ENCODE results near the gene INTS1. TPM values are rescaled to one million over a fixed set of nuclear protein-coding genes. Genes with fewer than 3 reads are reported as not detected.

INTS1 gene
- total and polyA plus RNA-seq, 2 donors (not counting 1 experiment from before 2014, with no cell fraction given): 128 to 160 TPM

DNA sequence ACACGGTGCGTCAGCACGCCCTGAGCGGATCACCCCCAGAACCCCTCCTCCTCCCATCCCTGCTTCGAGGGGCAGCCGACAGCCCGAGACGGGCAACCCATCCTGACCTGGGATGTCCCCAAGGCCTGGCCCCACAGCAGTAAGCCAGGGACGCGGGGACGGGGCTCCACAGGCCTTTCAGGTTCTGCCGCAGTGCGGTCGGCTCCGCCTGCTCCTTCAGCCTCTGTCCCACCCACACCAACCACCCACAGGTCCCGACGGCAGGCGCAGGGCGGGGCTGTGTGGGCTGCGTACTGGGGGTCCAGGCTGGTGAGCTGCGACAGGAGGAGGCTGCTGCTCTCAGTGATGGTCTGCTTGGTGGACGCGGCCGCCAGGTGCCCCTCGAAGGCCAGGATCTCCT is 16.7 kb downstream of the INTS1 start:
- peaks cover 0 to 87% of the 10 kb centered on the region in 2 experiments for H3K36me3 ChIP-seq (replicated peaks in 1 of 2; ENCODE audit: control extremely low read depth in 1 of 2, control insufficient read depth in 1 of 2, extremely low read depth in 1 of 2, insufficient read depth in 2 of 2, low read length in 1 of 2)

DNA sequence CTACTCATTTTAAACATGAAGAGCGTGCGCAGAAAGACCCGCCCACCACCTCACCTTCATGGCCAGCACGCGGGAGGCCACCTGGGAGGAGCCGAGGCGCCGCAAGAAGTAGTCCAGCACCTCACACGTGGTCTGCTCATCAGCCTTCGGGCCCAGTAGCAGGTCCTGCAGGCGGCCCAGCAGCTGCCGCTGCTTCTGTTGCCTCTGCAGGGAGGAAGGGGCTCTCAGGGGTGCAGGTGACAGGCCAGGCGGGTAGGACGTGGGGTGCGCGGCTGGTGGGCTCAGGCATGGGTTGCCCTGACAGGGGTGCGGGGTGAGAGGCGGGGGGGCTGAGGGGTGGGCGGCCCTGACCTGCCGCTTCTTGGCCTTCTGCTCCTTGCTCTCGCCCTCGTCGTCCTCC is 17.6 kb downstream of the INTS1 start:
- Histone ChIP-seq H3K79me2 (ENCODE audit: control insufficient read depth, insufficient read depth, low read length) (no peaks in the 10 kb centered on the region), H3K9ac (ENCODE audit: low read length) (no peak overlapping the region), H4K20me1 (ENCODE audit: control insufficient read depth, insufficient read depth, low read length, poor library complexity, severe bottlenecking) (peaks cover 6% of the 10 kb centered on the region), H3K4me2 (replicated peaks; ENCODE audit: low read depth, low read length, poor library complexity, severe bottlenecking) (no peak overlapping the region), H3K36me3 (replicated peaks in 1 of 2; ENCODE audit: control extremely low read depth in 1 of 2, control insufficient read depth in 1 of 2, extremely low read depth in 1 of 2, insufficient read depth in 2 of 2, low read length in 1 of 2) (peaks cover 0 to 87% of the 10 kb centered on the region in 2 experiments), H3K27ac (ENCODE audit: low read length in 2 of 2) (no peak overlapping the region), H3K9me3 (ENCODE audit: control extremely low read depth in 1 of 3, control insufficient read depth in 2 of 3, insufficient read depth in 1 of 3, low read length in 2 of 3) (no peaks in the 10 kb centered on the region), H2AFZ (ENCODE audit: insufficient read depth, low read depth, low read length, poor library complexity, severe bottlenecking) (no peak overlapping the region), H3K27me3 (replicated peaks in 1 of 4; ENCODE audit: control extremely low read depth in 1 of 4, control insufficient read depth in 3 of 4, insufficient read depth in 4 of 4, low read length in 3 of 4) (no peaks in the 10 kb centered on the region), H3K4me3 (ENCODE audit: control extremely low read depth in 1 of 5, extremely low read depth in 1 of 5, insufficient read depth in 1 of 5, low read depth in 2 of 5, low read length in 4 of 5) (no peak overlapping the region), H3K4me1 (ENCODE audit: control insufficient read depth in 2 of 2, insufficient read depth in 2 of 2, low read length in 2 of 2) (no peaks in the 10 kb centered on the region)
- no peaks in the 10 kb centered on the region for H3K4me1 Mint-ChIP-seq
- no peak overlapping the region for H3K27ac Mint-ChIP-seq
- CTCF ChIA-PET: no interaction called here
- POLR2A ChIA-PET: interaction anchor here (0.7 kb wide), 1 partner anchor 29 kb away, joined by 3 read pairs; no protein-coding TSS in a partner anchor
- 98% methylated on average over 23 of the region's 23 CpGs for WGBS (ENCODE audit: insufficient coverage)
- no peak overlapping the region for H3K4me3 Mint-ChIP-seq
- TF ChIP-seq, protein P1, sequence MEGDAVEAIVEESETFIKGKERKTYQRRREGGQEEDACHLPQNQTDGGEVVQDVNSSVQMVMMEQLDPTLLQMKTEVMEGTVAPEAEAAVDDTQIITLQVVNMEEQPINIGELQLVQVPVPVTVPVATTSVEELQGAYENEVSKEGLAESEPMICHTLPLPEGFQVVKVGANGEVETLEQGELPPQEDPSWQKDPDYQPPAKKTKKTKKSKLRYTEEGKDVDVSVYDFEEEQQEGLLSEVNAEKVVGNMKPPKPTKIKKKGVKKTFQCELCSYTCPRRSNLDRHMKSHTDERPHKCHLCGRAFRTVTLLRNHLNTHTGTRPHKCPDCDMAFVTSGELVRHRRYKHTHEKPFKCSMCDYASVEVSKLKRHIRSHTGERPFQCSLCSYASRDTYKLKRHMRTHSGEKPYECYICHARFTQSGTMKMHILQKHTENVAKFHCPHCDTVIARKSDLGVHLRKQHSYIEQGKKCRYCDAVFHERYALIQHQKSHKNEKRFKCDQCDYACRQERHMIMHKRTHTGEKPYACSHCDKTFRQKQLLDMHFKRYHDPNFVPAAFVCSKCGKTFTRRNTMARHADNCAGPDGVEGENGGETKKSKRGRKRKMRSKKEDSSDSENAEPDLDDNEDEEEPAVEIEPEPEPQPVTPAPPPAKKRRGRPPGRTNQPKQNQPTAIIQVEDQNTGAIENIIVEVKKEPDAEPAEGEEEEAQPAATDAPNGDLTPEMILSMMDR (IDR thresholded peaks at IDR 0.05): no peak
- TF ChIP-seq EZH2 (IDR thresholded peaks at IDR 0.05; ENCODE audit: borderline replicate concordance, insufficient read depth, low read depth, low read length, poor library complexity, severe bottlenecking): no peak
- DNase-seq (no peak), ATAC-seq (ENCODE audit: low read depth) (no peak)
- no peaks in the 10 kb centered on the region for H3K9me3 Mint-ChIP-seq (ENCODE audit: insufficient read depth)
- intact Hi-C loops (cut with micrococcal nuclease): no loop called here
- H3K27me3 Mint-ChIP-seq: no peaks in the 10 kb centered on the region

More for the DNA sequence above, 16.7 kb downstream of the INTS1 start:
- POLR2A ChIA-PET: no interaction called here
- whole genome bisulfite sequencing (ENCODE audit: insufficient coverage): 95% methylated on average over 25 of the region's 25 CpGs
- H3K9me3 ChIP-seq (ENCODE audit: control extremely low read depth in 1 of 3, control insufficient read depth in 2 of 3, insufficient read depth in 1 of 3, low read length in 2 of 3): no peaks in the 10 kb centered on the region
- TF ChIP-seq EZH2 (IDR thresholded peaks at IDR 0.05; ENCODE audit: borderline replicate concordance, insufficient read depth, low read depth, low read length, poor library complexity, severe bottlenecking): no peak
- H3K27ac Mint-ChIP-seq: no peak overlapping the region
- CTCF ChIA-PET: no interaction called here
- no peak for ATAC-seq (ENCODE audit: low read depth)
- no peak overlapping the region for H3K9ac ChIP-seq (ENCODE audit: low read length)
- H4K20me1 ChIP-seq (ENCODE audit: control insufficient read depth, insufficient read depth, low read length, poor library complexity, severe bottlenecking): peaks cover 6% of the 10 kb centered on the region
- no peaks in the 10 kb centered on the region for H3K9me3 Mint-ChIP-seq (ENCODE audit: insufficient read depth)
- H2AFZ ChIP-seq (ENCODE audit: insufficient read depth, low read depth, low read length, poor library complexity, severe bottlenecking): no peak overlapping the region
- H3K27me3 Mint-ChIP-seq: no peaks in the 10 kb centered on the region
- no peak overlapping the region for H3K4me3 ChIP-seq (ENCODE audit: control extremely low read depth in 1 of 5, extremely low read depth in 1 of 5, insufficient read depth in 1 of 5, low read depth in 2 of 5, low read length in 4 of 5)
- H3K4me3 Mint-ChIP-seq: no peak overlapping the region
- intact Hi-C loops (cut with micrococcal nuclease): no loop called here
- no peaks in the 10 kb centered on the region for H3K4me1 ChIP-seq (ENCODE audit: control insufficient read depth in 2 of 2, insufficient read depth in 2 of 2, low read length in 2 of 2)
- no peak for DNase-seq
- H3K4me1 Mint-ChIP-seq: no peaks in the 10 kb centered on the region
- H3K4me2 ChIP-seq (replicated peaks; ENCODE audit: low read depth, low read length, poor library complexity, severe bottlenecking): no peak overlapping the region
- no peaks in the 10 kb centered on the region for H3K79me2 ChIP-seq (ENCODE audit: control insufficient read depth, insufficient read depth, low read length)
- H3K27me3 ChIP-seq (replicated peaks in 1 of 4; ENCODE audit: control extremely low read depth in 1 of 4, control insufficient read depth in 3 of 4, insufficient read depth in 4 of 4, low read length in 3 of 4): no peaks in the 10 kb centered on the region
- no peak overlapping the region for H3K27ac ChIP-seq (ENCODE audit: low read length in 2 of 2)

All from B cell (primary cell).